GM23248 (cell line): ENCODE results near the gene CTIF. TPM values are rescaled to one million over a fixed set of nuclear protein-coding genes. Genes with fewer than 3 reads are reported as not detected.

ENCODE experiments used
- DNase-seq: peaks from one replicate; pipeline ENCODE4 v3.0.0-alpha.2; 2015
- H2AFZ ChIP-seq: fragments of 200-600 bp; sonication (generic); 2 replicates; pipeline ENCODE4 v1.6.1; 2016; ENCODE audit warnings: antibody characterized with exemption
- H3F3A ChIP-seq: fragments of 200-600 bp; sonication (generic); 2 replicates; pipeline ENCODE4 v1.6.1; 2016; ENCODE audit warnings: mild to moderate bottlenecking, antibody characterized with exemption, mixed run types; ENCODE audit not compliant: insufficient read depth
- H3K27ac ChIP-seq: fragments of 200-600 bp; sonication (generic); 2 replicates; pipeline ENCODE4 v1.5.1; 2016; ENCODE audit warnings: mild to moderate bottlenecking
- H3K27me3 ChIP-seq: fragments of 200-600 bp; sonication (generic); replicated peaks from 2 replicates; pipeline ENCODE4 v1.6.1; 2016; ENCODE audit warnings: mild to moderate bottlenecking; ENCODE audit not compliant: insufficient read depth
- H3K36me3 ChIP-seq: fragments of 200-600 bp; sonication (generic); 2 replicates; pipeline ENCODE4 v1.6.1; 2016; ENCODE audit warnings: low read depth, mild to moderate bottlenecking
- H3K4me1 ChIP-seq: fragments of 200-600 bp; sonication (generic); 2 replicates; pipeline ENCODE4 v1.6.1; 2016; ENCODE audit warnings: mild to moderate bottlenecking; ENCODE audit not compliant: insufficient read depth
- H3K4me2 ChIP-seq: fragments of 200-600 bp; sonication (generic); one replicate; pipeline ENCODE4 v1.6.1; 2016; ENCODE audit warnings: mild to moderate bottlenecking; ENCODE audit not compliant: unreplicated experiment
- H3K4me3 ChIP-seq: fragments of 200-600 bp; sonication (generic); 2 replicates; pipeline ENCODE4 v1.5.1; 2016; ENCODE audit warnings: mild to moderate bottlenecking
- H3K79me2 ChIP-seq: fragments of 200-600 bp; sonication (generic); 2 replicates; pipeline ENCODE4 v1.6.1; 2016; ENCODE audit warnings: mild to moderate bottlenecking; ENCODE audit not compliant: insufficient read depth
- H3K9ac ChIP-seq: fragments of 200-600 bp; sonication (generic); 2 replicates; pipeline ENCODE4 v1.6.1; 2016; ENCODE audit warnings: mild to moderate bottlenecking
- H3K9me2 ChIP-seq: fragments of 200-600 bp; sonication (generic); 2 replicates; pipeline ENCODE4 v1.6.1; 2016; ENCODE audit warnings: mixed run types, mild to moderate bottlenecking, moderate library complexity; ENCODE audit not compliant: insufficient read depth
- H3K9me3 ChIP-seq: fragments of 200-600 bp; sonication (generic); one replicate; pipeline ENCODE4 v1.6.1; 2017; ENCODE audit warnings: low read depth
- H4K20me1 ChIP-seq: fragments of 200-600 bp; sonication (generic); 2 replicates; pipeline ENCODE4 v1.6.0; 2016; ENCODE audit not compliant: insufficient read depth
- EZH2 ChIP-seq: fragments of 200-600 bp; sonication (generic); IDR thresholded peaks from 2 replicates; pipeline ENCODE4 v1.6.1; 2018; ENCODE audit warnings: antibody characterized with exemption, mild to moderate bottlenecking; ENCODE audit not compliant: insufficient read depth, poor library complexity, severe bottlenecking
- EZH2phosphoT487 ChIP-seq: fragments of 200-600 bp; sonication (generic); IDR thresholded peaks from 2 replicates; pipeline ENCODE4 v1.6.1; 2018; ENCODE audit warnings: antibody characterized with exemption, moderate library complexity, mild to moderate bottlenecking, low read depth; ENCODE audit not compliant: insufficient read depth
- WGBS, 2 experiments: methylation state at CpG; one replicate each; pipeline ENCODE4 v1.1.6; 2015 to 2017; ENCODE audit warnings: low lambda C conversion rate in 2 of 2, low coverage in 1 of 2; ENCODE audit errors: missing lambda C conversion rate in 2 of 2; 5-methylcytosine and 5-hydroxymethylcytosine counted together
- in situ Hi-C: fragments of 300-500 bp; cut with MboI; formaldehyde crosslinking; loops from 2 replicates; pipeline ENCODE4 v1.15.0; 2020
- polyA plus RNA-seq: library from polyadenylated mRNA; unstranded; fragments of >200 nt; fragmentation: Nextera tagmentation; extraction: Ambion mirVana; gene quantifications from 2 replicates; pipeline ENCODE4 v1.2.1, GENCODE V29; 2016
- total RNA-seq: library from RNA; depleted of rRNA; stranded (reverse); fragments of >200 nt; shearing (Covaris generic); gene quantifications from 2 replicates; pipeline ENCODE4 v1.2.3, GENCODE V29; 2014

Gene CTIF
- total and polyA plus RNA-seq, 2 experiments from 2014 or later: 21.5 to 46.8 TPM

- Histone ChIP-seq H2AFZ (peak overlapping the region; percentile 25), H3K4me1 (peaks cover 23% of the 10 kb centered on the region), H3F3A (peaks cover 18% of the 10 kb centered on the region), H3K9me3 (no peaks in the 10 kb centered on the region), H4K20me1 (no peaks in the 10 kb centered on the region), H3K9me2 (no peaks in the 10 kb centered on the region), H3K27ac (peak overlapping the region; percentile 12; the same call in 1 of the 2 replicates), H3K4me2 (no peak overlapping the region), H3K36me3 (no peaks in the 10 kb centered on the region), H3K79me2 (no peaks in the 10 kb centered on the region), H3K9ac (0 out of 2 replicates have a peak overlapping the region, but pooled peaks have one; percentile 19), H3K27me3 (no peaks in the 10 kb centered on the region), H3K4me3 (no peak overlapping the region)
- WGBS, 2 experiments: 68 to 70% methylated on average over 5 of the region's 5 CpGs
- DNase-seq: peak; percentile 51
- in situ Hi-C loops: no loop called here
- TF ChIP-seq EZH2phosphoT487 (no peak), EZH2 (no peak)
Measured at GRCh38 chr18:48897531-48897930, 358.7 kb downstream of the CTIF start.

DNA sequence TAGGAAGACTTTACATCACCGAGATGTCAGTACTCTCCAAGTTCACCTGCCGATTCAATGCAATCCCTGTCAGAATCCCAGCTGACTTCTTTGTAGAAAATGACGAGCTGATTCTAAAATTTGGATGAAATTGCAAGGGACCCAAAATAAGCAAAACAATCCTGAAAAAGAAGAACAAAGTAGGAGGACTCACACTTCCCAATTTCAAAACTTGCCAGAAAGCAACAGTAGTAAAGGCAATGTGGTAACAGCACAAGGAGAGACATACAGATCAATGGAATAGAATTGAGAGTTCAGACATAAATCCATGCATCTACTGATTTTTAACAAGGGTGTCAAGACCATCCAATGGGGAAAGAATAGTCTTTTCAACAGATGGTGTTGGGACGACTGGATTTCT lies 359.7 kb downstream of the CTIF start:
- H3K27me3 ChIP-seq: no peaks in the 10 kb centered on the region
- WGBS, 2 experiments: 77 to 85% methylated on average over 4 of the region's 4 CpGs
- no peaks in the 10 kb centered on the region for H3K9me2 ChIP-seq
- H3K4me2 ChIP-seq: no peak overlapping the region
- H3K36me3 ChIP-seq: no peaks in the 10 kb centered on the region
- in situ Hi-C loops: no loop called here
- TF ChIP-seq EZH2 (no peak), EZH2phosphoT487 (no peak)
- H3K9me3 ChIP-seq: no peaks in the 10 kb centered on the region
- no peak overlapping the region for H3K4me3 ChIP-seq
- peaks cover 31% of the 10 kb centered on the region for H3K4me1 ChIP-seq
- H2AFZ ChIP-seq: no peak overlapping the region
- no peak overlapping the region for H3K9ac ChIP-seq
- H3F3A ChIP-seq: peaks cover 26% of the 10 kb centered on the region
- H3K79me2 ChIP-seq: no peaks in the 10 kb centered on the region
- DNase-seq: no peak
- no peaks in the 10 kb centered on the region for H4K20me1 ChIP-seq
- no peak overlapping the region for H3K27ac ChIP-seq

DNA sequence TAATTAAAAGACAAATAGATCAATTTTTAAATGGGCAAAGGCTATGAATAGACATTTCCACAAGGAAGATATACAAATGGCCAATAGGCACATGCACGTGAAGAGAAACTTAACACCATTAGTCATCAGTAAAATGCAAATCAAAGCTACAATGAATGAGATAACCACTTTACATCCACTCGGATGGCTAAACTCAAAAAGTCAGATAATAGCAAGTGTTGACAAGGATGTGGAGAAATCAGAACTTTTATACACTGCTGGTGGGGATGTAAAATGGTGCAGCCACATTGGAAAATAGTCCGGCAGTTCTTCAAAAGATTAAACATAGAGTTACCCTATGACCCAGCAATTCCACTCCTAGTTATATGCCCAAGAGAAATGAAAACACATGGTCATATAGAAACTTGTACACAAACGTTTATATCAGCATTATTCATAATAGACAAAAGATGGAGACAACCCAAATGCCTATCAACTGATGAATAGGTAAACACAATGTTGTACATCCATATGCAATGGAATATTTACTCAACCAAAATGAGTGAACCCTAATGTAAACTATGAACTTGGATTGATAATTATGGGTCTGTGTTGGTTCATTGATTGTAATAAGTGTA lies 360.8 kb downstream of the CTIF start:
- TF ChIP-seq EZH2: no peak
- TF ChIP-seq EZH2phosphoT487: no peak
- in situ Hi-C loops: no loop called here
- no peaks in the 10 kb centered on the region for H3K36me3 ChIP-seq

GRCh38 chr18:48900469-48900868 lies 361.6 kb downstream of the CTIF start:
- Histone ChIP-seq H2AFZ (no peak overlapping the region), H3K4me2 (no peak overlapping the region), H3K36me3 (no peaks in the 10 kb centered on the region), H3K27me3 (no peaks in the 10 kb centered on the region), H3K4me1 (peaks cover 40% of the 10 kb centered on the region), H3K9me2 (no peaks in the 10 kb centered on the region), H3K9ac (no peak overlapping the region), H3K9me3 (no peaks in the 10 kb centered on the region), H3F3A (peaks cover 43% of the 10 kb centered on the region), H3K4me3 (no peak overlapping the region), H3K79me2 (no peaks in the 10 kb centered on the region), H3K27ac (no peak overlapping the region), H4K20me1 (no peaks in the 10 kb centered on the region)
- in situ Hi-C loops: no loop called here
- no peak for DNase-seq
- TF ChIP-seq EZH2 (no peak), EZH2phosphoT487 (no peak)
- WGBS, 2 experiments: 90 to 95% methylated on average over 1 of the region's 1 CpG

More for the DNA sequence above, 360.8 kb downstream of the CTIF start:
- peaks cover 38% of the 10 kb centered on the region for H3F3A ChIP-seq
- H3K4me2 ChIP-seq: no peak overlapping the region
- H3K27ac ChIP-seq: no peak overlapping the region
- no peak overlapping the region for H3K4me3 ChIP-seq
- no peaks in the 10 kb centered on the region for H3K79me2 ChIP-seq
- no peaks in the 10 kb centered on the region for H3K9me2 ChIP-seq
- no peak for DNase-seq
- H3K9me3 ChIP-seq: no peaks in the 10 kb centered on the region
- H2AFZ ChIP-seq: no peak overlapping the region
- peaks cover 40% of the 10 kb centered on the region for H3K4me1 ChIP-seq
- no peaks in the 10 kb centered on the region for H4K20me1 ChIP-seq
- no peaks in the 10 kb centered on the region for H3K27me3 ChIP-seq
- 82 to 85% methylated on average over 4 of the region's 4 CpGs for WGBS, 2 experiments
- no peak overlapping the region for H3K9ac ChIP-seq
